ENCODE data around the gene MYRF.

MYRF gene

GRCh38 chr11:61795459-61795858 is 43.0 kb downstream of the MYRF start:
- DNase-seq (ENCODE audit: low read depth) = no peak

- DNase-seq (ENCODE audit: low read depth) = no peak
Measured at GRCh38 chr11:61795876-61796526, 43.6 kb downstream of the MYRF start.

- peak; percentile 82 for DNase-seq (ENCODE audit: low read depth)
Measured at GRCh38 chr11:61797263-61797944, 45.0 kb downstream of the MYRF start.

- no peak for DNase-seq (ENCODE audit: low read depth)
Measured at GRCh38 chr11:61799665-61800284, 47.3 kb downstream of the MYRF start.

- no peak for DNase-seq (ENCODE audit: low read depth)
Measured at GRCh38 chr11:61800331-61801281, 48.2 kb downstream of the MYRF start.

GRCh38 chr11:61802605-61803004 is 50.2 kb downstream of the MYRF start:
- no peak for DNase-seq (ENCODE audit: low read depth)

- DNase-seq (ENCODE audit: low read depth) = no peak
Measured at GRCh38 chr11:61803889-61804647, 51.6 kb downstream of the MYRF start.

- DNase-seq (ENCODE audit: low read depth) = no peak
Measured at GRCh38 chr11:61805146-61805545, 52.7 kb downstream of the MYRF start.

- no peak for DNase-seq (ENCODE audit: low read depth)
Measured at GRCh38 chr11:61806785-61807184, 54.3 kb downstream of the MYRF start.

- no peak for DNase-seq (ENCODE audit: low read depth)
Measured at GRCh38 chr11:61810671-61811175, 58.3 kb downstream of the MYRF start.

- DNase-seq (ENCODE audit: low read depth) = no peak
Measured at GRCh38 chr11:61811831-61812230, 59.4 kb downstream of the MYRF start.

- no peak for DNase-seq (ENCODE audit: low read depth)
Measured at GRCh38 chr11:61812736-61813411, 60.4 kb downstream of the MYRF start.

GRCh38 chr11:61814247-61814957 is 62.0 kb downstream of the MYRF start:
- DNase-seq (ENCODE audit: low read depth) = no peak

- peak; percentile 97 for DNase-seq (ENCODE audit: low read depth)
Measured at GRCh38 chr11:61814958-61815789, 62.7 kb downstream of the MYRF start.

- DNase-seq (ENCODE audit: low read depth) = peak; percentile 50
Measured at GRCh38 chr11:61815790-61816735, 63.6 kb downstream of the MYRF start.

- DNase-seq (ENCODE audit: low read depth) = peak; percentile 91
Measured at GRCh38 chr11:61816736-61817455, 64.5 kb downstream of the MYRF start, which contains the start of gene FADS1. Gene FADS1, minus strand, starts transcription at chr11:61817003. Its CDS starts 74 bp downstream, at chr11:61816929.
